ENCODE data around the gene PATJ.

The PATJ gene

DNA sequence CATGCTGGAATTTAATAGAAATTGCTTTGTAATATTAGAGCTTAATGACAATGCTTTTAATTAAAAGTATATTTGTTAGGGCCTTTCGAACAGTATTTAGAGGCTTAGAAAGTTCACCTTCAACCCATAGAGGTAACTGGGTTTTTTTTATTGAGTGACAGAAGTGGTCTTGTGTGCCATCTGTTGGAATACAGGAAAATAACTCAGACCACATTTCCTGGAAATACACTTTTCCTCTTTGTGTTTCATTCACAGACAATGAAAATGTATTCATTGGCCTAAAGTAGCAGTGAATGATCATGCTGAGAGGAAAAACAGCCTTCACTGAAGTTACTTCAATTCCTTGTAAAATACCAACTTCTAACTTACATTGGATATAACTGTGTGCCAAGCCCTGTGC lies 368.8 kb downstream of the PATJ start:
- no peaks in the 10 kb centered on the region for H4K20me1 ChIP-seq (ENCODE audit: insufficient read depth, low read length, poor library complexity, severe bottlenecking)
- no peak overlapping the region for H3K4me2 ChIP-seq (ENCODE audit: low read depth, low read length, poor library complexity, severe bottlenecking)
- H3K27me3 ChIP-seq (ENCODE audit: insufficient read depth, low read length, poor library complexity, severe bottlenecking): no peaks in the 10 kb centered on the region
- no peak overlapping the region for H3K9ac ChIP-seq (ENCODE audit: low read depth, low read length, poor library complexity, severe bottlenecking)
- TF ChIP-seq, protein P1, sequence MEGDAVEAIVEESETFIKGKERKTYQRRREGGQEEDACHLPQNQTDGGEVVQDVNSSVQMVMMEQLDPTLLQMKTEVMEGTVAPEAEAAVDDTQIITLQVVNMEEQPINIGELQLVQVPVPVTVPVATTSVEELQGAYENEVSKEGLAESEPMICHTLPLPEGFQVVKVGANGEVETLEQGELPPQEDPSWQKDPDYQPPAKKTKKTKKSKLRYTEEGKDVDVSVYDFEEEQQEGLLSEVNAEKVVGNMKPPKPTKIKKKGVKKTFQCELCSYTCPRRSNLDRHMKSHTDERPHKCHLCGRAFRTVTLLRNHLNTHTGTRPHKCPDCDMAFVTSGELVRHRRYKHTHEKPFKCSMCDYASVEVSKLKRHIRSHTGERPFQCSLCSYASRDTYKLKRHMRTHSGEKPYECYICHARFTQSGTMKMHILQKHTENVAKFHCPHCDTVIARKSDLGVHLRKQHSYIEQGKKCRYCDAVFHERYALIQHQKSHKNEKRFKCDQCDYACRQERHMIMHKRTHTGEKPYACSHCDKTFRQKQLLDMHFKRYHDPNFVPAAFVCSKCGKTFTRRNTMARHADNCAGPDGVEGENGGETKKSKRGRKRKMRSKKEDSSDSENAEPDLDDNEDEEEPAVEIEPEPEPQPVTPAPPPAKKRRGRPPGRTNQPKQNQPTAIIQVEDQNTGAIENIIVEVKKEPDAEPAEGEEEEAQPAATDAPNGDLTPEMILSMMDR (conservative IDR thresholded peaks at IDR 0.05; ENCODE audit: low read length): peak; percentile 51
- TF ChIP-seq EZH2phosphoT487 (IDR thresholded peaks at IDR 0.05; ENCODE audit: borderline replicate concordance): no peak
- H3K4me1 ChIP-seq (ENCODE audit: insufficient read depth, low read length, poor library complexity, severe bottlenecking): peaks cover 5% of the 10 kb centered on the region
- no peaks in the 10 kb centered on the region for H3K79me2 ChIP-seq (ENCODE audit: insufficient read depth, low read length)
- no peaks in the 10 kb centered on the region for H3F3A ChIP-seq (ENCODE audit: low read depth)
- H3K36me3 ChIP-seq (ENCODE audit: insufficient read depth, low read length): no peaks in the 10 kb centered on the region
- H3K9me2 ChIP-seq (replicated peaks; ENCODE audit: low read depth, low read length): no peaks in the 10 kb centered on the region
- H3K4me3 ChIP-seq (ENCODE audit: low read length, poor library complexity, severe bottlenecking): no peak overlapping the region
- no peak overlapping the region for H2AFZ ChIP-seq (ENCODE audit: low read length)
- no peaks in the 10 kb centered on the region for H3K9me3 ChIP-seq (ENCODE audit: insufficient read depth, low read depth, low read length)

- H3K4me2 ChIP-seq (ENCODE audit: low read depth, low read length, poor library complexity, severe bottlenecking): no peak overlapping the region
- H3K9me2 ChIP-seq (replicated peaks; ENCODE audit: low read depth, low read length): no peaks in the 10 kb centered on the region
- H3K9ac ChIP-seq (ENCODE audit: low read depth, low read length, poor library complexity, severe bottlenecking): no peak overlapping the region
- H3K4me1 ChIP-seq (ENCODE audit: insufficient read depth, low read length, poor library complexity, severe bottlenecking): peaks cover 5% of the 10 kb centered on the region
- H3K79me2 ChIP-seq (ENCODE audit: insufficient read depth, low read length): no peaks in the 10 kb centered on the region
- no peaks in the 10 kb centered on the region for H3K36me3 ChIP-seq (ENCODE audit: insufficient read depth, low read length)
- no peak for TF ChIP-seq EZH2phosphoT487 (IDR thresholded peaks at IDR 0.05; ENCODE audit: borderline replicate concordance)
- TF ChIP-seq, protein P1 (conservative IDR thresholded peaks at IDR 0.05; ENCODE audit: low read length): no peak
- no peak overlapping the region for H2AFZ ChIP-seq (ENCODE audit: low read length)
- no peaks in the 10 kb centered on the region for H4K20me1 ChIP-seq (ENCODE audit: insufficient read depth, low read length, poor library complexity, severe bottlenecking)
- no peak overlapping the region for H3K4me3 ChIP-seq (ENCODE audit: low read length, poor library complexity, severe bottlenecking)
- H3K27me3 ChIP-seq (ENCODE audit: insufficient read depth, low read length, poor library complexity, severe bottlenecking): no peaks in the 10 kb centered on the region
- H3F3A ChIP-seq (ENCODE audit: low read depth): no peaks in the 10 kb centered on the region
- no peaks in the 10 kb centered on the region for H3K9me3 ChIP-seq (ENCODE audit: insufficient read depth, low read depth, low read length)
Observed at GRCh38 chr1:62113507-62113906, 371.2 kb downstream of the PATJ start.

DNA sequence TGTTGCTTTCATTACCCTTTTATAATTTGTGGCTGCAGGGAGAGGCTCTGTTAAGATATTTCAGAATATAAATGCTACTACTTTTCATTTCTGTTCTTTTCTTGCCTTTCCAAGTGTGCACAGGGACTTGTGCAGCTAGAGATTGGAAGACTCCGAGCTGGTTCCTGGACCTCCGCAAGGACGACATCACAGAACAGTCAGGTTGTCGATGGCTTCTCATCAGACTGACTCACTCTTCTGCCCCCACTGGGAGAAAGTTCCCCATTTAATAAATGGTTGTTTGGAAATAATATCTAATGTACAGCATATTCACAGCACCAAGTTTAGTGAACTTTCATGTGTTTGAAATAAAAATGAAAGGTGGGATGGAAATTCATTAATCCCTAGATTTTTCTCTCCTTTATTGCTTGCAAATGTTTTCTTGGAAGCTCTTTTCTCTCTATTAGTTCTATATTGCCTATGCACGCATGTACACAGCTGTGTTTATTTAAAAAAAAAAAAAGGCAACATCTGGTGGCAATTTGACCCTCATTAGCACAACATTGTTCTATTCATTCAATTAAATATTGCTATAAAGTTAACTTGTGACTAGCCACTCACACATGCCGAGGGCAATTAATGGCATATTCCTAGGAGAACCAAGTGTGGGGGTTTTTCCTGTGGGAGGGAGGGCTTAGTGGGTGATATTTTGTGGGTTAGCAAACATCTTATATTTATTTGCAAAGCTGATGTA lies 374.9 kb downstream of the PATJ start:
- Histone ChIP-seq H3K9me2 (replicated peaks; ENCODE audit: low read depth, low read length) (no peaks in the 10 kb centered on the region), H2AFZ (ENCODE audit: low read length) (no peak overlapping the region), H3F3A (ENCODE audit: low read depth) (no peaks in the 10 kb centered on the region), H3K4me2 (ENCODE audit: low read depth, low read length, poor library complexity, severe bottlenecking) (no peak overlapping the region), H3K9ac (ENCODE audit: low read depth, low read length, poor library complexity, severe bottlenecking) (no peak overlapping the region), H3K79me2 (ENCODE audit: insufficient read depth, low read length) (no peaks in the 10 kb centered on the region), H3K9me3 (ENCODE audit: insufficient read depth, low read depth, low read length) (no peaks in the 10 kb centered on the region), H4K20me1 (ENCODE audit: insufficient read depth, low read length, poor library complexity, severe bottlenecking) (no peaks in the 10 kb centered on the region), H3K4me3 (ENCODE audit: low read length, poor library complexity, severe bottlenecking) (no peak overlapping the region), H3K4me1 (ENCODE audit: insufficient read depth, low read length, poor library complexity, severe bottlenecking) (no peaks in the 10 kb centered on the region), H3K36me3 (ENCODE audit: insufficient read depth, low read length) (no peaks in the 10 kb centered on the region), H3K27me3 (ENCODE audit: insufficient read depth, low read length, poor library complexity, severe bottlenecking) (no peaks in the 10 kb centered on the region)
- TF ChIP-seq, protein P1 (conservative IDR thresholded peaks at IDR 0.05; ENCODE audit: low read length): no peak
- no peak for TF ChIP-seq EZH2phosphoT487 (IDR thresholded peaks at IDR 0.05; ENCODE audit: borderline replicate concordance)

Measured in Loucy (cell line).